Mesothelial cell of epicardium (in vitro differentiated cells): ENCODE data around the gene PCDHGA2. TPM values are rescaled to one million over a fixed set of nuclear protein-coding genes. Genes with fewer than 3 reads are reported as not detected.
"Not testable (repeated sequence)": the region's sequence is repeated elsewhere in the genome, so short reads cannot be mapped to it uniquely, and the experiment has no call there.

ENCODE experiments used
- DNase-seq, 2 experiments: peaks; one replicate each; pipeline ENCODE4 v3.0.0; 2021; ENCODE audit warnings: low spot score in 2 of 2; ENCODE audit not compliant: unreplicated experiment in 2 of 2
- H3K27ac Mint-ChIP-seq: 2 replicates; pipeline ENCODE4 v1.8.0; 2021; ENCODE audit warnings: mixed read lengths
- H3K27me3 Mint-ChIP-seq: 2 replicates; pipeline ENCODE4 v1.8.0; 2021; ENCODE audit warnings: low read depth, mixed read lengths
- H3K36me3 Mint-ChIP-seq: 2 replicates; pipeline ENCODE4 v1.8.0; 2021; ENCODE audit warnings: mixed read lengths
- H3K4me1 Mint-ChIP-seq: 2 replicates; pipeline ENCODE4 v1.8.0; 2021; ENCODE audit warnings: mixed read lengths
- H3K4me3 Mint-ChIP-seq: 2 replicates; pipeline ENCODE4 v1.8.0; 2021; ENCODE audit warnings: mild to moderate bottlenecking, moderate library complexity, mixed read lengths
- H3K9me3 Mint-ChIP-seq: 2 replicates; pipeline ENCODE4 v1.8.0; 2021; ENCODE audit warnings: mixed read lengths
- CTCF ChIP-seq: fragments of 200-600 bp; sonication (generic); IDR thresholded peaks from one replicate; pipeline ENCODE4 v1.5.0; 2021; ENCODE audit warnings: antibody characterized with exemption; ENCODE audit not compliant: unreplicated experiment
- total RNA-seq: library from RNA; stranded (reverse); gene quantifications from 3 replicates; pipeline ENCODE4 v1.2.1, GENCODE V29; 2021

Gene PCDHGA2
- total RNA-seq, 1 donor from 2014 or later, result 0.11 TPM

- no peak for DNase-seq
- H3K4me1 Mint-ChIP-seq, result no peaks in the 10 kb centered on the region
- peaks cover 58% of the 10 kb centered on the region for H3K9me3 Mint-ChIP-seq
- TF ChIP-seq CTCF, result no peak
- no peak overlapping the region for H3K4me3 Mint-ChIP-seq
- peaks cover 6% of the 10 kb centered on the region for H3K36me3 Mint-ChIP-seq
- no peaks in the 10 kb centered on the region for H3K27me3 Mint-ChIP-seq
- H3K27ac Mint-ChIP-seq, result no peak overlapping the region
These were observed 10.3 kb upstream of the PCDHGA2 start for GRCh38 chr5:141328231-141328630.

- Mint-ChIP-seq H3K4me1 (no peaks in the 10 kb centered on the region), H3K4me3 (no peak within 1 kb of the TSS), H3K36me3 (peaks cover 8% of the 10 kb centered on the region), H3K9me3 (peaks cover 68% of the 10 kb centered on the region), H3K27ac (no peak within 1 kb of the TSS), H3K27me3 (no peaks in the 10 kb centered on the region)
- DNase-seq, result no peak
- TF ChIP-seq CTCF, result no peak
These were observed 8.1 kb upstream of the PCDHGA2 start, which contains the start of gene PCDHGA1 for GRCh38 chr5:141330299-141331080. Gene PCDHGA1 (plus strand): TSS chr5:141330514.

GRCh38 chr5:141332571-141332970 is 6.0 kb upstream of the PCDHGA2 start:
- not testable (repeated sequence) for DNase-seq, H3K4me1 Mint-ChIP-seq, H3K36me3 Mint-ChIP-seq, H3K4me3 Mint-ChIP-seq, H3K27me3 Mint-ChIP-seq, H3K27ac Mint-ChIP-seq
- H3K9me3 Mint-ChIP-seq, result peaks cover 70% of the 10 kb centered on the region

- not testable (repeated sequence) for H3K4me3 Mint-ChIP-seq, H3K4me1 Mint-ChIP-seq, DNase-seq, H3K27me3 Mint-ChIP-seq, H3K27ac Mint-ChIP-seq
- Mint-ChIP-seq H3K9me3 (peaks cover 68% of the 10 kb centered on the region), H3K36me3 (peaks cover 15% of the 10 kb centered on the region)
These were observed 2.3 kb downstream of the PCDHGA2 start for GRCh38 chr5:141340781-141341354.

GRCh38 chr5:141342773-141343172 is 4.2 kb downstream of the PCDHGA2 start:
- H3K4me1 Mint-ChIP-seq, result no peaks in the 10 kb centered on the region
- peaks cover 15% of the 10 kb centered on the region for H3K36me3 Mint-ChIP-seq
- peaks cover 60% of the 10 kb centered on the region for H3K9me3 Mint-ChIP-seq
- no peaks in the 10 kb centered on the region for H3K27me3 Mint-ChIP-seq
- H3K27ac Mint-ChIP-seq, result no peak overlapping the region
- no peak for TF ChIP-seq CTCF
- DNase-seq, result no peak
- H3K4me3 Mint-ChIP-seq, result no peak overlapping the region

- peaks cover 58% of the 10 kb centered on the region for H3K9me3 Mint-ChIP-seq
- no peaks in the 10 kb centered on the region for H3K27me3 Mint-ChIP-seq
- H3K27ac Mint-ChIP-seq, result no peak within 1 kb of the TSS
- H3K4me1 Mint-ChIP-seq, result no peaks in the 10 kb centered on the region
- H3K4me3 Mint-ChIP-seq, result no peak within 1 kb of the TSS
- no peak for TF ChIP-seq CTCF
- no peak for DNase-seq
- H3K36me3 Mint-ChIP-seq, result peaks cover 15% of the 10 kb centered on the region
These were observed 4.8 kb downstream of the PCDHGA2 start, which contains the start of gene PCDHGA3 for GRCh38 chr5:141343242-141343952. Gene PCDHGA3 (plus strand): TSS chr5:141343829. CDS start chr5:141344034, 205 bp downstream.
